ENCODE data around the gene OR2AT4.
"Not testable (repeated sequence)": the region's sequence is repeated elsewhere in the genome, so short reads cannot be mapped to it uniquely, and the experiment has no call there.

Gene OR2AT4

DNA sequence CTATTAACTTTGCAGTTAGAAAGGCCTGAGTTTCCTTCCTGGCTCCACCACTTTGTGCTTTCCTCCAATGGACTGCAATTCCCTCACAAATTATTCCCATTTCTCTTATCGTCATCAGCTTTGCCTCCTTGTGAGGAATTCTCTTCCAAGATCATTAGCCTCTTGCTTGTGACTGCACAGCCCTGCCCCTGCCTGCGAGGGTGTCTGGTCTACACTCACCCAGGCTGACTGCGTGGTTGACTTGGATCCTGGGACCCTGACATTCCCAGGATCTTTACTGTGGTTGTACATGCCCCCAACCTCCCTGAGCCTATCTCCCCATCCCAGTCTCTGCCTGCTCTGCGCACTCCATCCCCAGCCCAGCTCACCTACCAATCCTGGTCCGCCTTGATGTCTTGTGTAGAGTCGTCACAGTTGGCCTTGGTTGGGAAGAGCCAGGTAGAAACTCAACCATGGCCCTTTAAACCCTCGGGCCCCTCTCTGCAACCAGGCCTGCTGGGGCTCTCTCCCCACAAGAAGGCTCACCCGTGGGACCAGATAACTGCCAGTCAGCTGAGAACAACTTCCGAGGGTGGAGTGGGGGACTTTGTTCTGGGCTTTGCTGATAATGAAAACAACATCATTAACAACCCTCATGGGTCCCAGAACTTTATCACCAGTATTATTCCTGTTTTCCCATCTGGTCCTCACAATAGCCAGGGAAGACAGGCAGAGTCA, at the start of gene OR2AT4:
TSS of gene OR2AT4 (minus strand) at position 421 of the 717 bp plus-strand sequence.
- no peak for DNase-seq (ENCODE audit: low read depth in 2 of 3, low spot score in 1 of 3)

DNA sequence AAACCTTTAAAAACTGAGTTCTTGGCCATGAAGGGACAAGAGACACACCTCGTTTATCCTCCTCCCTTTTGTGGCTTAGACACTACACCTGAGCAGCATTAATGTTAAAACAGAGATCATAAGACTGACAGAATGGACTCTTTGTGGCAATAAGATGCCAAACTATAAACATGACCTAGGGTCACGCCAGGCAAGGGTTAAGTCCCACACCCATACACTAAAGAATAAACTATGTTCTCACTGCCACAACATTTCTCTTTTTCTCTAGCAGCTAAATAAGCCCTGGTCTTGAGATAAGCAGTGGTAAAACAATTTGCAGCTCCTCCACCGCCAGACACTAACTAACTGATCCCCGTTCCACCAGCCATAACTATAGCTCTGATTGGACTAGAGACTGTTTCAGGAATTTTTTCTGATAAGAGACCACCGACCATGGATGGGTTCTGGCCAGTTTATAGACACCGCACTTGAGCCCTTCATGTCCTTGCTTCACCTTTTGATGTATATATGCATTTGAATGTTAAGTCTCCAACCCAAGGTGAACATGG, 49.4 kb upstream of the OR2AT4 start:
- no peak for DNase-seq (ENCODE audit: low read depth in 2 of 3, low spot score in 1 of 3)

DNA sequence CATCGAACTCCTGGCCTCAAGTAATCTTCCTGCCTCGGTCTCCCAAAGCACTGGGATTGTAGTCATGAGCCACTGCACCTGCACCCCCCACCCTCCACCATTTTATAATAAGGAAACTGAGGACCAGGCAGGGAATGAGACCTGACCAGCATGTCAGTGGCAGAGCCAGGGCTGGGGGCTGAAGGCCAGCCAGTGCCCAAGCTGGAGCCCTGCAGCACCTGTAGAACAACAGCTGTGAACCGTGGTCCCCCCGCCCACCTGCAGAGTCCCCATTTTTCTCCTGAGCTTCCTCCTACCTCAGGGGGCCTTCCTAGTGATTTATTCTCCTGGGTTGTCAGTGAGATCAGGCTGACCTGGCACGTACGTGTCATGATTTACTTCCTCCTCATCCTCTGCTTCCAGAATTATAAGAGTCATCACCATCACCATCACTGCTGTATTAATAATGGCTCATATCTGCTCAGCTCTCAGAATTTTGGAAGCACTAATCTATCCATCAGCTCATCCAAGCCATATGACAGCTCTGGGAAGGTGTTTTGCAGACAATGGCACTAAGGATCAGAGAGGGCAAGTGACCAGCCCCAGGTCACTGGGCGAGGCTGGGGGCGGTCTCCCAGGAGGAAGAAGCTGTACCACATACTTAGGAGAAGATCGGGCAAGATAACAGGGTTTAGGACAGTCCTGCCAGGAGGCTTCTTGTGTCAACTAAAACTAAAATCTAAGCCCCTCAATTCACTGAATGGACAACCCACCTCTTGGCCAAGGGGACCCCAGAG, 48.7 kb upstream of the OR2AT4 start:
- DNase-seq (ENCODE audit: low read depth in 2 of 3, low spot score in 1 of 3) = no peak

DNA sequence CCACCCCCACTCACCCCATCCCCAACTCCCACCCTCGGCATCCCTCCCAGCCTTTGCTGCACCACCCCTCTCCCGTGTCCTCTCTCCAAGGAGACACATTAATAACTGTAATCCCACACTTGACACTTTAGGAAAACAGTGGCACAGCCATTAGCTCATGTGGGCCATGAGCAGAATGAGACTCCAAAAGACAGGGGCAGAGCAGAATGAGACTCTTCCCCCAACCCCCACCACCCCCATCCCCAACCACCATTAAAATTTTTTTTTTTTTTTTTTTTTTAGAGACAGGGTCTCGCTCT, 48.0 kb upstream of the OR2AT4 start:
- no peak for DNase-seq (ENCODE audit: low read depth in 2 of 3, low spot score in 1 of 3)

DNA sequence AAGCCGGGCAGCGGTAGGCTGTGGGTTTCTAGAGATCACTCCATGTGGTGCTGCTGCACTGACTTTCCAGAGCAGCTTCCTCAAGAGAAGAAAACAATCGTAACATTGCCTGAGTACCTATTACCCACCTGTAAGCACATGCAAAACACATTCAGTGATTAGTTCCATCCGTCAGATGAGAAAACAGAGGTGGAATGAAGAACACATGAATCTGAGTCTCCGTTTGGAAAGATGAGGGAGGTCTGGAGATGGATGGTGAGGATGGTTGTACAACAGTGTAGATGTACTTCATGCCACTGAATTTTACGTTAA, 46.7 kb upstream of the OR2AT4 start:
- no peak for DNase-seq (ENCODE audit: low read depth in 2 of 3, low spot score in 1 of 3)

DNA sequence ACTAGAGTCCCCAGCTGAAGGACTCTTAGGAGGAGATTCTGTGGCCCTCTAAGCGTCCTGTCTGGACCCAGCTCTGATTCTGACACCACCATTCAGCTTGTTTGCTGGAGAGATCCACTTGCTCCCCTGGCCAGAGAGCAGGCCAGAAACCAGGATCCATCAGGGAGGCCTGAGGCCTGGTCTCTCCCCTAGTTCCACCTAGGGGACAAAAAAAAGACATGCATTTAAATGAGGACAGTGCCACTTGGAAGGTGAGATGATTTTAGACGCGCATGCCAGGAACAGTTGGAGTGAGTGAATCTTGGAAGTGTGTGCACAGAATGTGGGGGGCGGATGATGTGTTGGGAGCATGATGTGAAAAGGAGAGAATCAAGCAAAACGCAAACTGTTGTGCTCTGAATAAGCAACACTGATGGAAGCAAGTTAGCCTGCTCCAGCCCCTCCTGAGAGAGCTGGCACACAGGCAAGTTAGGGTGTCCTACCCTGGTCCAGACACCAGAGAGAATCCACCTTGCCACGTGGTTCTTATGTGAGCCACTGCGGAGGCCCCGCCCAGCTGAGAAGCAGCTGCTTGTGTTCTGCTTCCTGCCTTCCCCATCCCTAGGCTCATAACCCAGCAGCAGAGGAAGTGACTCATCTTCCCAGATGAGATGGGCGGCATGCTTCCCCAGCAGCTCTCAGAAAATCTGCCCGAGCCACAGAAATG, 46.2 kb upstream of the OR2AT4 start:
- DNase-seq (ENCODE audit: low read depth in 2 of 3, low spot score in 1 of 3) = peak; percentile 66 to 75 (median 69)

DNA sequence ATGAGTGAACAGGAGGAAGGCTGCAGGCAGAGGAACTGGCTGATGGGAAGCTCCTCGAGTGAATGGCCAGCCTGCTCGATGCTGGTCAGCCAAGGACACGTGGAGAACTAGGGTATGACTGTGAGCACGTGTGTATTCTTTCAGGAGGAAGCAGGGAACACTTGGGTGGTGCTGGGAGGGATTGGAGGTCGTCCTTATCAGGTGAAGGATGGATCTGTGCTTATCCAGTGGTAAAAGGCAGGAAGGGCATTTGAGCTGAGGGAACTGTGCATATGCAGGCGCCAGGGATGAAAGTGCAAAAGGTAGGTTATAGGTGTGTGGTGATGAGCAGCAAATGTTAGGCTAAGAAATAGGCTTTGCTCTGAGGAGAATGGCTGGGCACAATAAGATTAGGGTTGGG, 44.5 kb upstream of the OR2AT4 start:
- DNase-seq (ENCODE audit: low read depth in 2 of 3, low spot score in 1 of 3) = no peak

DNA sequence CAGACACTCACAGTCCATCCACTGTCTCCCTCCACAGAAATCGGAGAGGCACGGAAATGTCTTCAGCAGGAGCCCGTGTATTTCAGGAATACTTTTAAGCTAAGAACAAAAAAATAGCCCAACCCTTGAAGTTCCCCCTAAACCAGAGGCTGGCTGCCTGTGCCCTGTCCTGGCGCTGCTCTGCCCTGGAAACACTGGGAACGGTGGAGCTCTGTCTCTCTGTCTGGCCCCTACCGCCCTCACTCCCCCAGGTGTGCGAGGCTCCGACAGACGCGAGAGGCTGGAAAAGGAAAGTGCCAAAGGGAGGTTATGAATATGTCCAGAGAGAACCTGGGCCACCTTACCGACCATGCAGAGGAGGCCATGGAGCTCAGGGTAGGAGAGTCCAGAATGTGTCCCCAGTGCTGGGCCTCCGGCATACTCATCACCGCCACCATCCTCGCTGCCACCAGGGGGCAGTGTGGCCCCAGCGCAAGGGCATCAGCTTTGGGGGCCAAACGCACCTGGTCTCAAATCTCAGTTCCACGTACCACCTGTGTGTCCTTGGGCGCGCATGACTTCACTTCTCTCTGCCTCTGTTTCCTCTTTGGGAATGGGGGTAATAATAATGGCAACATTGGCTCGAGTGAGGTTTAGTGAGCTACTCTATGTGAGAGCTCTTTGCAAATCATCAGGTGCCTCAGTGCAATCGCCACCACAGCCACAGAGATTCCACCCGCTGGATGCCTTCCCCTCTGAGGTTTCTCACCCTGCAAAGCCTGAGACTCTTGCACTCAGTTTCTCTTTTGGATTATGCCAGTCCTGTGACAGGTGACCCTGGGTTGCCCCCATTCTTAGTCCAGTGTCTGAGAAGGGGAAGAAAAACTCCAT, 43.8 kb upstream of the OR2AT4 start:
- peak; percentile 55 to 78 (median 61) for DNase-seq (ENCODE audit: low read depth in 2 of 3, low spot score in 1 of 3)

DNA sequence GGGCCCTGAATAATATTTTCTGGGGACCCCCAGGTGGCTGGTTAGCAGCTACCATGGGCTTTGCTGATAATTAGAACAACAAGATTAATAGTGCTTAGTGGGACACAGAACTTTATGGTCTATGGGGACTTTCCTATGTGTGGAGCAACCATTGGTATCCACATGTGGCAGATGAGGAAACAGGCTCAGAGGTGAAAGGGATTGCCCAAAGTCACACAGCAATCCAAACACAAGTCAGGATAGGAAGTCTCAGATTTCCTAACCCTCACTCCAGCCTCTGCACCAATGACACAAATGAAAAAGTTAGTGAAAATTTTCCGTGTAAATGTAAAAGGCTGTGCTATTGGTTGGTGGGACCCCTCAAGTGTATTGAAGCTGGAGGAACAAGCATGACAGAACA, 39.0 kb upstream of the OR2AT4 start:
- no peak for DNase-seq (ENCODE audit: low read depth in 2 of 3, low spot score in 1 of 3)

DNA sequence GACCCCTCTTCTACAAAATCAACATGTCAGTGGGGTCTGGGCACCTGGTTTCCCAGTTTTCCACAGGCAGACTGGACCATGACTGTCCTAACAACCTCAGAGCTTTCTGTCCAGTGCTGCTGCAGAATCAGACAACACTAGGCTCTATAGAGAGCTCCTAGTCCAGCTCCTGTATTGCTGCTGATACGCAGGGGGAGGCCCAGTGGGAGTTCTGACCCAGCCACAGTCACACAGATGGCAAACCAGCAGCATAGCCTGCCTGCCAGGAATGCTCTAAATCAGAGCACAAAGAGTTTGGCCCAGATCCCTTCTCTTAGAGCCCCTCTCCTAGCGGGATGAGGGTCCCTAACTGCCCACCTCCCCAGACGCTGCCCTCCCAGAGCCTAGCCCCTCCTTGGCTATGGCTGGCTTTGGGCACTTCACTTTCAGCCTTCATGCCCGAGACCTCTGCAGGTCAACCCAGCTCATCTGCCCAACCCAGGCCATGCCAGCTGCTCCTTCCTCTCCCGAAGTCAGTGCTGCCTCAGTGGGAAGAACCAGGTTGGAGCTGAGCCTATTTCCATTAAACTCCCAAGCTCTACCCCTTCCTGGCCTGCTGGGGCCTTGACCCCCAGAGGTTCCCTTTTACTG, 38.5 kb upstream of the OR2AT4 start:
- no peak for DNase-seq (ENCODE audit: low read depth in 2 of 3, low spot score in 1 of 3)

DNA sequence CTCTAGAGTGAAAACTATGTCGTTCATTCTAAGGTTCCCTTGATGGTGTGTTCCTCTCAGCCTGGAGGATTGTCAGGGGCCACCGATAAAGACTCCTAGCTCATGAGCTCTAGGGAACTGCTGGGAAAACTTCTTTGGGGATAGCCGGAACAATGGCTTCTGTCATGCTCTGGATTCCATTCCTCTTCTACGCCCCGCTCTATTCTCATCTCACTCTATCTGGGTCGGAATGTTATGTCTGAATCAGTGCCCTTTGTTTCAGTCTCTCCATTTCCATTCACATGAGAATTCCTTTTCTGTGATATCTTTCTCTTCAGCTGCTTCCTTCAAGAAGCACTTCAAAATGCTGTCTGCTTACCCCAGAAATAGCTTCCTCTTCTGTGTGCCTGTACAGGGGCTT, 37.3 kb upstream of the OR2AT4 start:
- DNase-seq (ENCODE audit: low read depth in 2 of 3, low spot score in 1 of 3) = no peak

DNA sequence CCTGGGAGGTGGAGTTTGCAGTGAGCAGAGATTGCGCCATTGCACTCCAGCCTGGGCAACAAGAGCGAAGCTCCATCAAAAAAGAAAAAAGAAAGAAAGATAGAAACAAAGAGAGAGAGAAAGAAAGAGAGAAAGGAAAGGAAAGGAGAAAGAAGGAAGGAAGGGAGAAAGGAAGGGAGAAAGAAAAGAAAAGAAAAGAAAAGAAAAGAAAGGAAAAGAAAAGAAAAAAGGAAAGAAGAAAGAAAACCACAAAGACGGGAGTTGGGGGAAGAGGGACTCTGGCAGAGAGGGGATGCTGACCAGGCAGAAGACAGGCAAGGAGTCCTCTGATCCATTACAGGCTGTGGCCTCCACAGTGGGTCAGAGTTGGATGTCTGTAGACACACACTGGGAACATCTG, 35.4 kb upstream of the OR2AT4 start:
- DNase-seq (ENCODE audit: low read depth in 2 of 3, low spot score in 1 of 3) = no peak

DNA sequence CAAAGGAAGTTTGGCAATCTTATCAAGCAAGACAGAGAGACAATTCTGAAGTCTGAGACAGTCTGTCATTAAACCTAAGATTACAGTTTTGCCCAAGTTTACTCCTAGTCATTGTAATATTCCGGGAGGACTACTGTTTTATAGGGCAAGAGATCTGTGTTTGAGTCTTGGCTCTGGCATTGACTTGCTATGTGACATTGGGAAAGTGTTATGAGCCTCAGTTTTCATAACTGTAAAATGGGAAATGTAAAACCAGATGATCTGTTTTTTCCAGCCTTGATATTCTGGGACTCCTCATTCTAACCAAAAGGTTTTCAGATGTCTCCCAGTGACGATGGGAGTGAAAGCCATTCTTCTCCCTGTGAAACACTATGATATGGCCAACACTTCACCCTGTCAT, 29.9 kb upstream of the OR2AT4 start:
- no peak for DNase-seq (ENCODE audit: low read depth in 2 of 3, low spot score in 1 of 3)

DNA sequence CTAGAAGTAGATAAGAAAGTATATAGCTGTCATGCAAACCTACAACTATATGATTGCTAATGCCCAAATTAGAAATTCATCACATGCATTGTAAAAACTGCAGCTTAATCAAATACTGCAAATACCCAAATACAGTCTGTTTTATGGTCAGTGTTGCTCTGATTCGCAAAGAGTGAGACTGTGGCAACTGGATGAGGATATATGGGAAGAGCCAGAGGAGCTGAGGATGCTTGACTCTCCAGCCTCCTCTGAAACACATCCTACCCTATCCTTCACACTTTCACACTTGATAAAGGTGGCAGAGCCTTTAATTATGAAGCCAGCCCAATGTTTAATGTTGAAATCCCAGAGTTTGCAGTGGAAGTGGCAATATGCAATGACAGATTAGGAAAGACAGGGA, 21.9 kb upstream of the OR2AT4 start:
- DNase-seq (ENCODE audit: low read depth in 2 of 3, low spot score in 1 of 3) = no peak

DNA sequence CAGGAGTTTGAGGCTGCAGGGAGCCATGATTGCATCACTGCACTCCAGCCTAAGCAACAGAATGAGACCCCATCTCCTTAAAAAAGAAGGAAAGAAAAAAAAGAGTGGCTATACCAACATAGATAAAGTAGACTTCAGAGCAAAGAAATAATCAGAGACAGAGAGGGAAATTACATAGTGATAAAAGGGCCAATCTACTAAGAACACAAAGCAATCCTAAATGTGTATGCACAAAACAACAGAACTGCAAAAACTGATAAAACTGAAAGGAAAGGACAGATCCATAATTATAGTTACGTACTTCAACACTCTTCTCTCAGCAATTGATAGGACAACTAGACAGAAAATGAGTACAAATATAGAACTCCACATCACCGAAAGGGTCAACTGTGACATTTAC, 17.8 kb upstream of the OR2AT4 start:
- no peak for DNase-seq (ENCODE audit: low read depth in 2 of 3, low spot score in 1 of 3)

DNA sequence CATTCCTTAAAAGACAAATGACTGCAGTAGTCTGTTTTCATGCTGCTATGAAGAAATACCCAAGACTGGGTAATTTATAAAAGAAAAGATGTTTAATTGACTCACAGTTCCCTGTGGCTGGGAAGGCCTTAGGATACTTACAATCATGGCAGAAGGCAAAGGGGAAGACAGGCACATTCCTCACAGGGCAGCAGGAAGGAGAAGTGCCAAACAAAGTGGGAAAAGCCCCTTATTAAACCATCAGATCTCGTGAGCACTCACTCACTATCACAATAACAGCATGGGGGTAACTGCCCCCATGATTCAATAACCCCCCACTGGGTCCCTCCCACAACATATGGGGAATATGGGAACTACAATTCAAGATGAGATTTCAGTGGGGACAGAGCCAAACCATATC, 16.4 kb upstream of the OR2AT4 start:
- no peak for DNase-seq (ENCODE audit: low read depth in 2 of 3, low spot score in 1 of 3)

DNA sequence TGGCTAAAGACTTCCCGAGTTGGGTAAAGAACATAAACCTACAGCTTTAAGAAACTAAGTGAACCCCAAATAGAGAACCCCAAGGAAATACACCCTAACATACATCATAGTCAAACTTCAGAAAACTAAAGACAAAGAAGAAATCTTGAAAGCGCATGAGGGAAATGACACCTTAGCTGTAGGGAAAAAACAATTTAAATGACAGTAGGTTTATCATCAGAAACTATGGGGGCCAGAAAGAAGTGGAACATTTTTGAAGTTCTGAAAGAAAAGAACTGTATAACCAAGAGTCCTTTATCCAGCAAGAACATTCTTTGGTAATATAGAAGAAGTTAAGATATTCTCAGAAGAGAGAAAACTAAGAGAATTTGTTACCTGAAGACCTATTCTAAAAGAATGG, 15.5 kb upstream of the OR2AT4 start:
- DNase-seq (ENCODE audit: low read depth in 2 of 3, low spot score in 1 of 3) = no peak

DNA sequence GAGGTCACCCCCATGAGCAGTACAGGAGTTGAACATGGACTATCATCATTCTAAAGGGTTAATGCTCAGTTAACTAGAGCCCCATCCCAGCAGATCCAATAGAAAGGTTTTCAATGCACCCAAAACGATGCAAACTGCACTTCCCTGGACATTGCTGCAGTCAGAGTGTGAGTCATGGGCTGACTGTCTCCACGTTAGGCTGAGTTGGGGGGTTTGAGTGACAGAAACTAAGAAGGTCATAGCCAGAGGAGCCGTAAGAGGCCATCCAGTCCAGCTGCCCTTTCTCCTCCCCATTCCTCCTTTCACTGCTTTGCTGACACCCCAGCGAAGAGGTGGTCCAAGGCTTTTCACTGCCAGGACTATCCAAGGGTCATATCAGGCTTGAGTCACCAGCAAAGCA, 10.5 kb upstream of the OR2AT4 start:
- no peak for DNase-seq (ENCODE audit: low read depth in 2 of 3, low spot score in 1 of 3)

DNA sequence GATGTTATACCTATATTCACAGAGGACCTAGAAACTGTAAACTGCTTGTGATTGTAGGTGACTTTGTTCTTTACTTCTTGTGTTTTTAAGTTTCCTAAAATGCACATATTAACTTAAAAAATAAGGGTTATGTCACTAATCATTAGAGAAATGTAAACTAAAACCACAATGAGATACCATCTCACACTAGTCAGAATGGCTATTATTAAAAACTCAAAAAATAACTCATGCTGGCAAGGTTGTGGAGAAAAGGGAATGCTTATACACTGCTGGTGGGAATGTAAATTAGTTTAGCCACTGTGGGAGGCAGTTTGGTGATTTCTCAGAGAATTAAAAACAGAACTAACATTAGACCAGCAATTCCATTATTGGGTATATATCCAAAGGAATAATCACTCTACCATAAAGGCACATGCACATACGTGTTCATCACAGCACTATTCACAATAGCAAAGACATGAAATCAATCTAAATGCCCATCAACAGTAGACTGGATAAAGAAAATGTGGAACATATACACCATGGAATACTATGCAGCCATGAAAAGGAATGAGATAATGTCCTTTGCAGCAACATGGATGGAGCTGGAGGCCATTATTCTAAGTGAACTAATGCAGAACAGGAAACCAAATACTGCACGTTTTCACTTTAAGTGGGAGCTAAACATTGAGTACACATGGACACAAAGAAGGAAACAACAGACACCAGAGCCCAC, 9.4 kb upstream of the OR2AT4 start:
- not testable (repeated sequence) for DNase-seq (ENCODE audit: low read depth in 2 of 3, low spot score in 1 of 3)

DNA sequence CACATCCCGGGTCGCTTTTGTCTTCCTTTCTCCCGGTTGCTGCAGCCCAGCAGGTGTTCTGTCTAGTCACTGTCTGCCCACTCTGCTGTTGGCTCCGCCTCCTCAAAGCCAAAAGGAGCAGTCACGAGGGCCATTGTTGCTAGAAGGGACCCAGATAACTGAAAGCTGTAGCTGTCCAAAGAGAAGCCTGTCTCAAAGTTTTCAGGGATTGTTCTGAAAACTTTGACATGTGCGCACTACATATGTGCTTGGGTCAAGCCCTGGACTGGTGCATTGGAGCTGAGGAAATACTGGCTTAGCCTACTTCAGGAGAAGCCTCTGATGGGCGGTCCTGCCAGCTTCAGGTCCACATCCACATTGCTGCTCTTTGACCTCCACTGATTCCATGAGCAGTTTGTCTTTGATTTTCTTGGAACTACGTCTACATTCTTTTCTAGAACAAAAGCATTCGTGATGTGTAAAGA, 8.8 kb upstream of the OR2AT4 start:
- no peak for DNase-seq (ENCODE audit: low read depth in 2 of 3, low spot score in 1 of 3)
